GM21619 (cell line): ENCODE measurements around the gene ZHX3.
"Not testable (repeated sequence)": the region's sequence is repeated elsewhere in the genome, so short reads cannot be mapped to it uniquely, and the experiment has no call there.

Experiments
- ATAC-seq: cut with Tn5 transposase; IDR thresholded peaks from one replicate; pipeline ENCODE4 v1.9.1; 2021; ENCODE audit not compliant: unreplicated experiment

Gene ZHX3

DNA sequence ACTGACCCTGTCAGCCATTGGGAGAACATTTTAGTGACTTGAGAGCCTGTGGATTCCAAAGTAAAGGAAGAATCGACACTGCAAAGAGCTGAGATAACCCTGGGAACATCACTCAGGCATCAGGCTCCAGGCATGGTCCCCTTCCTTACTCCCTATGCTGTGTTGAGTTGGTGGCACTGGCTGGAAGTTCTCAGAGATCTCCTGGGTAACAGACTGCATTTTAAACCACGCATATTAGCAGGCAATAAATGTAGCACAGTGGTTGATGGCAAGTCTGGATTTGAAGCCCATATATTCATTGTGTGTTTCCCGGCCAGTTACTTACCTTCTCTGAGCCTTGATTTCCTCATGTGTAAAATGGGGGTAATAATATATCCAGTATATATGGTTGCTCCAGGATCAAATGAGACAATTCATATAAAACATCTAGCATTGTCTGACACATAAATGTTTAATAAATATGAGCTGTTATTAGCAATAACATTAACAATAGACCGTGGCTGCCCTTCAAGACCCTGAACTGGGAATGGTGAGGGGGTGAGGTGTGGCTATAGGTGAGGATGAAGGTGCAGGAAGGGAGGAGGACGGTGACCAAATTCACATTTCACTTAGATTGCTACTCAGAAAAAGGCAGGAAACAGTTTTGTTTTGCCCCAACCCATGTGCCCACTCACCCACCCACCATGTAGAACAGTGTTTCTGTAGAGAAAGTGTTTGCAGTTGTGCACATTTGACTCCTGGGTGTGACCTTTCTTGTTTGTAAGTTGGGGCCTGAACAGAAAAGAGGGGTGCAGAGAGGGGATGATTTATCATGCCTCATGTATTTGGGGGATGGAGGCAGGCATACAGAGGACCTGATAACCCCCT lies 178.1 kb downstream of the ZHX3 start:
- no peak for ATAC-seq

GRCh38 chr20:41138475-41139226 lies 178.9 kb downstream of the ZHX3 start:
- no peak for ATAC-seq

DNA sequence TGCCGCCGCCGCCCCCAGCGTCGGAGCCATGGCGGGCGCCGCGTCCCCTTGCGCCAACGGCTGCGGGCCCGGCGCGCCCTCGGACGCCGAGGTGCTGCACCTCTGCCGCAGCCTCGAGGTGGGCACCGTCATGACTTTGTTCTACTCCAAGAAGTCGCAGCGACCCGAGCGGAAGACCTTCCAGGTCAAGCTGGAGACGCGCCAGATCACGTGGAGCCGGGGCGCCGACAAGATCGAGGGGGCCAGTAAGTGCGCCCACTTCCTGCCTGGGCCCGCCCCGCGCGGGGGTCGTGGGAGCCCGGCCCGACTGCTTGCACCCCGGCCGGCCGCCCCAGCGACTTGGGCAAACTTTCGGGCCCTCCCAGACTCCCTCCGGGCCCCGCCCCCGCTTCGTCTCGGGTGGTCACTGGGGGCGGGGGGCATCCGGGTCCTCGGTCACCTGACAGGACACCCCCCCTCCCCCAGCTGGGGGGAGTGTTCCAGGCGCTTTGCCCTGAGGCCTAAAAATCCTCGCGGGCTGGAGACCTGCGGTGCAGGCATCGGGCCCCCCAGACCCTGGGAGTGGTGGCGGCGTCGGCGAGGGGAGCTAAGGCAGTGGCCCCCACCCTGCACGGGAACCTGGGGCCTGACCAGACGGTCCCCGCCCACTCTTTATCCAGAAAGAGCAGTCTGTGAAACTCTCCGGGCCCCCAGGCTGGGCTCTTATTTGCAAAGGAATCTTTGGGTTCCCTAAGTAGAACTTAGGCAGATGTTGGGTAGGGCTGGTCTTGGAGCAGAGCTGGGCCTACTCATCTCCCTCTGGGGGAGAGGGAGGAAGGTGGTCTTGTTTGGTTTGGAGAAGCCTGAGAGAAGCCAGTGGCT lies 179.7 kb downstream of the ZHX3 start:
- peak; percentile 7 for ATAC-seq

DNA sequence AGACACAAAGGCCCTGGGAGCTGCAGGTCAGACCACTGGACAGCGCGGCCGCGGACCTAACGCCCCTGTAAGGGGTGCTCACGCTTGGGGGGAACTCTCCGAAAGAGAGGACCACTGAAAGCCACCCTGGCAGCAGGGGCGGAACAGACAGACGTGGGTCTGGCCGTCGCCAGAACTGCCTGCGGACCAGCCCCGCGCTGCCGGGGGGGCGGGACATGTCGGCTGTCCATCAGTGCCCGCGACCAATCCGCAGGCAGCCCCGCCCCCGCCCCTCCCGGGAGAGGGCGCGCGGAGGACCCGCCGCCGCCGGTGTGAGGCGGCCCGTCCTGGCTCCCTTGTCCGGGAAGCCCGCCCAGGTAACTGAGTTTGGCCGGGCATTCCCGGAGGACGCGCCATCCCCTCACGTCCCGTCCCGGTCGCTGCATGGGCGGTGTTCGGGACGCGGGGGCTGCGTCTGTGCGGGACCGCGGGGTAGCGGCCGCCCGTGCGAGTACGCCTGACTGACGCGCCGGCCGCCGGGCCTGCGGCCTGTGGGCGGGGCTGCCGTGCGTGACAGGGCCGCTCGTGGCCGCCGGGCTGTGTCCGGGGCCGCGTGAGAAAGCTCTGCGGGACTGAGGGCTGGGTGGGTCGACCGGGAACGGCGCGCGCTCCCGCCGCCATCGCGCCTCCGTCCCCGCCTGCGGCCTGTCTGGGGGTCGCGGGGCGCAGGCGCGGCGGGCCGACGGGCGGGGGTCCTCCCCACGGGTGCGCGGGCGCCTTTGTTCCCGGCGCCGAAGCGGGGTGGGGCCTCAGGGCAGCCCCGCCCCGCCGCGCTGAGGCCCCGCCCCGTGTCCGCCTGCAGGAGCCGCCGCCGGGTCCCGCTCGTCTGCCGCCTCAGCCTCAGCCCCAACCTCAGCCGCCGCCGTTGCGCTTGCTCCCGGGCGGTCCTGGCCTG lies 180.6 kb downstream of the ZHX3 start, which contains the start of gene PLCG1:
Gene PLCG1, plus strand, starts transcription at position 864 of the 934 bp plus-strand sequence. CDS start 99 bp downstream, outside the sequence.
- peak; percentile 52 for ATAC-seq

DNA sequence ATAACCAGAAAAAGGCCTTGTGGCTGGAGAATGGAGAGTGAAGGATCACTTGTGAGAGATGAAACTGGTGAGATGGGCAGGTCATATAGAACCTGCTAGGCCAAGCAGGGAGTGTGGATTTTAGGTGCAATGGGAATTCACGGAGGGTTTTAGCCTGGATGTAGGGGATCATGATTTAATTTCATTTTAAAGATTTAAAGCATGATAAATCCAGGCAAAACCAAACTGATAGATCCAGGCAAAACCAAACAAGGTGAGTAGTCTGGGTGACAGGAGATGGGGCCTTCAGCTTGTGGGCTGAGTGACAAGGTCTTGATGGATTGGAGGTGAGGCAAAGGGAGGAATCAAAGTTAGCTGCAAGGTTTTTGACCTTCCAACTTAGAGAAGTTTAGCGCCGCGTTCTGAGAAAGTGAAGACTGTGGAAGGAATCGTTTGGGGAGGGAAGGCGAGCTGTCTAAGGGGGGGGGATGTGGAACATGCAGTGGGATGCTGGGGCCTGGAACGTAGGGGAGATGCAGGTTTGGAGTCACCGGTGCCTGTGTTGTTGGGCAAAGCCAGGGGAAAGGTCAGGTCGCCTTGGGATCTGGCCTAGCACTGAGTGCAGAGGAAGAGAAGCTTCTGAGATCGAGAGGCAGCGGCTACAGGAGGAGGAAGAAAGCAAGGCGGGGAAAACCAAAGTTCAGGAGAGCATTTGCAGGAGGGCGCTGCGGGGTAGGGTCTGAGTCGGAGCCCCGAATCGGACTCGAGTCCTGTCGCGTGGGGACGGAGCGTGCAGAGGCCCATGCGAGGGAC lies 181.4 kb downstream of the ZHX3 start:
- no peak for ATAC-seq

GRCh38 chr20:41135187-41135887 lies 182.2 kb downstream of the ZHX3 start:
- ATAC-seq = no peak

- ATAC-seq = no peak
These were observed 183.0 kb downstream of the ZHX3 start for GRCh38 chr20:41134362-41135186.

- ATAC-seq = peak; percentile 37
These were observed 183.7 kb downstream of the ZHX3 start for GRCh38 chr20:41133709-41134361.

DNA sequence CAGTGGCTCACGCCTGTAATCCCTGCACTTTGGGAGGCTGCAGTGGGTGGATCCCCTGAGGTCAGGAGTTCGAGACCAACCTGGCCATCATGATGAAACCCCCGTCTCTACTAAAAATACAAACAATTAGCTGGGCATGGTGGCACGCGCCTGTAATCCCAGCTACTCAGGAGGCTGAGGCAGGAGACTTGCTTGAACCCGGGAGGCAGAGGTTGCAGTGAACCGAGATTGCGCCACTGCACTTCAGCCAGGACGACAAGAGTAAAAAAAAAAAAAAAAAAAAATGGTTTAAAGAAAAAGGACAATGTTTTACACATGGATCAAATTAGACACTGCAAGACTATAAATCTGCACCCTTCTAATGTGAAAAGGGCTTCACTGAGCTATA lies 185.1 kb downstream of the ZHX3 start:
- ATAC-seq = not testable (repeated sequence)

- peak; percentile 39 for ATAC-seq
These were observed 185.7 kb downstream of the ZHX3 start for GRCh38 chr20:41131594-41132387.
